SK-N-SH (cell line): ENCODE results near the gene DSCAM.

Experiments
- CTCF ChIP-seq: fragments of 200-600 bp; sonication (generic); IDR thresholded peaks from 2 replicates; pipeline ENCODE4 v1.6.1; 2017; ENCODE audit warnings: antibody characterized with exemption, mild to moderate bottlenecking, moderate library complexity
- FOXJ3 ChIP-seq: sonication (generic); formaldehyde crosslinking; IDR thresholded peaks from 2 replicates; pipeline ENCODE4 v1.5.1; 2020; ENCODE audit warnings: mild to moderate bottlenecking, missing genetic modification reagents
- FOXM1 ChIP-seq: IDR thresholded peaks from 2 replicates; pipeline ENCODE4 v1.4.0; 2012; ENCODE audit warnings: low read depth, mild to moderate bottlenecking
- MEF2A ChIP-seq: IDR thresholded peaks from 2 replicates; pipeline ENCODE4 v1.4.0; 2012; ENCODE audit warnings: low read depth, borderline replicate concordance
- RAD21 ChIP-seq: IDR thresholded peaks from 2 replicates; pipeline ENCODE4 v1.6.1; 2012; ENCODE audit warnings: mild to moderate bottlenecking, low read length
- RCOR1 ChIP-seq: fragments of 150-350 bp; IDR thresholded peaks from 2 replicates; pipeline ENCODE4 v1.6.1; 2017; ENCODE audit warnings: antibody characterized with exemption, low read length
- RFX5 ChIP-seq: IDR thresholded peaks from 2 replicates; pipeline ENCODE4 v1.6.1; 2012; ENCODE audit warnings: mild to moderate bottlenecking, improper control_type of control experiment, low read length

DNA sequence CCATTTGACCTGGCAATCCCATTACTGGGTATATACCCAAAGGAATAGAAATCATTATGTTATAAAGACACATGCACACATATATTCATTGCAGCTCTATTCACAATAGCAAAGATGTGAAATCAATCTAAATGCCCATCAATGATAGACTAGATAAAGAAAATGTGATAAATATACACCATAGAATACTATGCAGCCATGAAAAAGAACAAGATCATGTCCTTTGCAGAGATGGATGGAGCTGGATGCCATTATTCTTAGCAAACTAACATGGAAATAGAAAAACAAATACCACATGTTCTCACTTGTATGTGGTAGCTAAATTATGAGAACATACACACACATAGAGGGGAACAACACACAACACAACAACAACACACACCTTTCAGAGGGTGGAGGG is 731.2 kb downstream of the DSCAM start:
- TF ChIP-seq MEF2A (no peak), CTCF (no peak), RFX5 (no peak), FOXM1 (no peak), RAD21 (no peak), RCOR1 (no peak), FOXJ3 (CRISPR knock-in tag) (no peak)
